Pancreas (tissue), 10 donors: Measurements from ENCODE around the gene UBC. TPM values are rescaled to one million over a fixed set of nuclear protein-coding genes. Genes with fewer than 3 reads are reported as not detected.
"Not testable (repeated sequence)": the region's sequence is repeated elsewhere in the genome, so short reads cannot be mapped to it uniquely, and the experiment has no call there.

Experiments
- ATAC-seq, 4 donors: fragments of 200-7000 bp; cut with Tn5 transposase; one replicate each; pipeline versions ENCODE4 v1.8.0 to v1.9.1; 2020; ENCODE audit warnings: mild to moderate bottlenecking in 4 of 4, moderate library complexity in 4 of 4
- DNase-seq, 6 donors: peaks; one replicate each; pipeline ENCODE4 v3.0.0-alpha.2; 2020
- FAIRE-seq: peaks from 2 replicates; lab custom pipeline; 2012; peaks lifted over from hg19 to GRCh38; lab: Jason Lieb, UNC
- H3K27ac ChIP-seq, 4 donors: fragments of 200-600 bp; sonication (generic); 1 replicate in 3 of 4; 2 replicates in 1 of 4; pipeline versions ENCODE4 v1.5.0 to v1.8.0; 2020
- H3K27me3 ChIP-seq, 4 donors: fragments of 200-600 bp; one replicate each; pipeline ENCODE4 v1.8.0; 2021
- H3K36me3 ChIP-seq, 3 donors: fragments of 200-600 bp; sonication (generic) in 1 of 3; one replicate each; pipeline versions ENCODE4 v1.5.0 to v1.8.0; 2020 to 2021
- H3K4me1 ChIP-seq, 3 donors: fragments of 200-600 bp; one replicate each; pipeline ENCODE4 v1.8.0; 2021
- H3K4me3 ChIP-seq, 4 donors: fragments of 200-600 bp; sonication (generic) in 2 of 4; one replicate each; pipeline versions ENCODE4 v1.5.0 to v1.8.0; 2020 to 2021
- H3K9me3 ChIP-seq, 4 donors: fragments of 200-600 bp; one replicate each; pipeline ENCODE4 v1.8.0; 2021
- WGBS, 2 donors: extraction: QIAGEN DNeasy Blood & Tissue Kit; methylation state at CpG; one replicate each; pipeline ENCODE4 v1.1.7; 2013; 5-methylcytosine and 5-hydroxymethylcytosine counted together
- intact Hi-C, 3 donors: fragments of 100-400 bp; cut with DNase I; formaldehyde crosslinking; loops; one replicate each; pipeline versions ENCODE4 v1.11.1 to v1.14.2; 2022
- polyA plus RNA-seq, 2 donors: library from polyadenylated mRNA; stranded (reverse); fragments of 200-250 nt; gene quantifications; one replicate each; pipeline ENCODE4 v1.2.3, GENCODE V29; 2013
- total RNA-seq, 6 donors: library from RNA; stranded (reverse); fragmentation: NEBNext Ultra II Directional in 4 of 6; extraction: Animal tissue kit (Norgen Biotek cat#: 25700) in 4 of 6; gene quantifications; one replicate each; pipeline versions ENCODE4 v1.2.1 to v1.2.4, GENCODE V29; 2021 to 2023
- TF ChIP-seq, protein P1 (sequence below), 4 donors: fragments of 200-600 bp; sonication (generic) in 3 of 4; IDR thresholded peaks; one replicate each; pipeline versions ENCODE4 v1.5.0 to v1.8.0; 2021; ENCODE audit warnings: antibody characterized with exemption in 4 of 4
- donor health status: healthy with polysubstance abuse.
- donor health status: DM: no; HTN: no; CAD: no; lungs with moderate emphysema.
- donor health status: DM: no; HTN: no; CAD: no.
- donor health status: control.
- donor health status: control.
- donor health status: Bipolar disorder and iron deficiency.
- donor health status: DM: yes; HTN: yes; CAD: no.
- donor health status: DM: no; HTN: no; CAD: no.
- donor health status: DM: no; HTN: no; CAD: no.
- donor health status: DM: yes; HTN: yes; CAD: no.

The UBC gene
- total and polyA plus RNA-seq, 8 donors = 353 to 605 (median 433) TPM

DNA sequence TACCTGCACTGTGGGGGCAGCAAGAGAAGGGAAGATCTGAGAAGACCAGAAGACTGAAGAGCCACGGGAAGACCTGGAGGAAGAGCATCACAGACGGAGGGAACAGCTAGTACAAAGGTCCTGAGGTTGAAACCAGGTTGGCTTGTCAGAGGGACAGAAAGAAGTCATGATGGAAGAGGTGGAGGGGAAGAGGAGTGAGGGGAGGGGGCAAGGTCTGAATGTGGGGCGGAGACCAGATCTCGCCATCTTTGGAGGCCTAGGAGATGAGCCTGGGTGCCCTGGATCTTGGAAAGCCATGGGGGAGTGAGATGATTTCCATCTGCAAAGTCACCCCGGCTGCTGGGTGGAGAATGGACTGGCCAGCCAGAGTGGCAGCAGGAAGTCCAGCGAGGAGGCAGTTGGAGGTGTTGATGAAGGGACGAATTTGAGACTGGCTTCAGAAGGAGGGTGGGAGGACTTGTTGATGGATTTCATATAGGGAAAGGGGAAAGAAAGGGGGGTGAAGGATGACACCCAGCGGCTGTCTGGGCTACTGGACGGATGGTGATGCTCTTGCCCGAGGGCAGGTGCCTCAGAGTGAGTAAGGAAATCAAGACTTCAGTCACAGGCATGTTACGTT, 14.6 kb upstream of the UBC start:
- Histone ChIP-seq H3K4me1 (peaks cover 0 to 5% (median 5%) of the 10 kb centered on the region in 3 donors), H3K9me3 (no peaks in the 10 kb centered on the region), H3K36me3 (no peaks in the 10 kb centered on the region), H3K4me3 (no peak overlapping the region), H3K27ac (peak overlapping the region in 2 of 4 donors; percentile 87 to 97), H3K27me3 (no peaks in the 10 kb centered on the region)
- ATAC-seq (no peak), DNase-seq (no peak), FAIRE-seq (no peak)
- 82 to 89% methylated on average over 11 of the region's 11 CpGs for WGBS, 2 donors
- TF ChIP-seq, protein P1, sequence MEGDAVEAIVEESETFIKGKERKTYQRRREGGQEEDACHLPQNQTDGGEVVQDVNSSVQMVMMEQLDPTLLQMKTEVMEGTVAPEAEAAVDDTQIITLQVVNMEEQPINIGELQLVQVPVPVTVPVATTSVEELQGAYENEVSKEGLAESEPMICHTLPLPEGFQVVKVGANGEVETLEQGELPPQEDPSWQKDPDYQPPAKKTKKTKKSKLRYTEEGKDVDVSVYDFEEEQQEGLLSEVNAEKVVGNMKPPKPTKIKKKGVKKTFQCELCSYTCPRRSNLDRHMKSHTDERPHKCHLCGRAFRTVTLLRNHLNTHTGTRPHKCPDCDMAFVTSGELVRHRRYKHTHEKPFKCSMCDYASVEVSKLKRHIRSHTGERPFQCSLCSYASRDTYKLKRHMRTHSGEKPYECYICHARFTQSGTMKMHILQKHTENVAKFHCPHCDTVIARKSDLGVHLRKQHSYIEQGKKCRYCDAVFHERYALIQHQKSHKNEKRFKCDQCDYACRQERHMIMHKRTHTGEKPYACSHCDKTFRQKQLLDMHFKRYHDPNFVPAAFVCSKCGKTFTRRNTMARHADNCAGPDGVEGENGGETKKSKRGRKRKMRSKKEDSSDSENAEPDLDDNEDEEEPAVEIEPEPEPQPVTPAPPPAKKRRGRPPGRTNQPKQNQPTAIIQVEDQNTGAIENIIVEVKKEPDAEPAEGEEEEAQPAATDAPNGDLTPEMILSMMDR (IDR thresholded peaks at IDR 0.05) = no peak
- intact Hi-C loops = no loop called here

DNA sequence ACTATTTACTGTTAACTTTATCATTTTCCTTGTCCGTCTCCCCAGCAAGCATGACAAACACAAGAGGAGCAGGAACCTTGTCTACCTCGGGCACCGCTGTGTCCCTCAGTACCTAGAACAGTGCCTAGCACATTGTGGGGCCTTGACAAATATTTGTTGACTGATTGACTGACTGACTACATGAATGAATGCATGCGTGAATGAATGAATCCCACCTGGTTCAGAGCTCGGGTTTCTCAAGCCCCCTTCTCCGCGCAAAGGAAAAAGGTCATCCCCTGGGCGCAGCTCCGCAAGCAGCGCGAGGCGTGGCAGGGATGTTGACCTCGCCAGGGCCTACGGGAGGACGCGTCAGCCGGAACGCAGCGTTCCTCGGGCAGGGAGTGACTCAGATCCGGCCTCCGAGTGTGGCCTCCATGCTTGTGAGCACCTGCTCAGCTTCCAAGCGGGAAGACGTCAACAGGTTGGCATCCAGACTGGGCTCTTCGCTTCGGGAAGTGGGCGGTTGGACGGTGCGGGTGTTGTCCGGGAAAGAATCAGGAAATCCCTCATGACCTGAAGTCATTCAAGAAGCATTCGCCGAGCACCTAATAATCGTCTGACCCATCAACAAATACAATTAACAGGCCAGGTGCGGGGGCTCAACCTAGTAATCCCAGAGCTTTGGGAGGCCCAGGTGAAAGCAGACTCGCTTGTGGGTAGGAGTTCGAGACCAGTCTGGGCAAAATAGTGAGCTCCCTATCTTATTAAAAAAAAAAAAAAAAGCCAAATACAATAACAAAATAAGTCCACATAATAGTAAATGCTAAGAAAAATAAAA, 13.9 kb upstream of the UBC start:
- WGBS, 2 donors = 33 to 41% methylated on average over 36 of the region's 36 CpGs
- H3K4me3 ChIP-seq = peak overlapping the region in 3 of 4 donors; percentile 21 to 49 (median 43)
- ATAC-seq (peak; percentile 42 to 62 (median 56)), FAIRE-seq (no peak), DNase-seq (peak; percentile 63 to 81 (median 76))
- H3K27me3 ChIP-seq = no peaks in the 10 kb centered on the region
- TF ChIP-seq, protein P1 (IDR thresholded peaks at IDR 0.05) = no peak
- H3K27ac ChIP-seq = peak overlapping the region; percentile 66 to 97 (median 77)
- peaks cover 0 to 5% (median 5%) of the 10 kb centered on the region in 3 donors for H3K4me1 ChIP-seq
- no peaks in the 10 kb centered on the region for H3K9me3 ChIP-seq
- H3K36me3 ChIP-seq = no peaks in the 10 kb centered on the region
- intact Hi-C loops = no loop called here

DNA sequence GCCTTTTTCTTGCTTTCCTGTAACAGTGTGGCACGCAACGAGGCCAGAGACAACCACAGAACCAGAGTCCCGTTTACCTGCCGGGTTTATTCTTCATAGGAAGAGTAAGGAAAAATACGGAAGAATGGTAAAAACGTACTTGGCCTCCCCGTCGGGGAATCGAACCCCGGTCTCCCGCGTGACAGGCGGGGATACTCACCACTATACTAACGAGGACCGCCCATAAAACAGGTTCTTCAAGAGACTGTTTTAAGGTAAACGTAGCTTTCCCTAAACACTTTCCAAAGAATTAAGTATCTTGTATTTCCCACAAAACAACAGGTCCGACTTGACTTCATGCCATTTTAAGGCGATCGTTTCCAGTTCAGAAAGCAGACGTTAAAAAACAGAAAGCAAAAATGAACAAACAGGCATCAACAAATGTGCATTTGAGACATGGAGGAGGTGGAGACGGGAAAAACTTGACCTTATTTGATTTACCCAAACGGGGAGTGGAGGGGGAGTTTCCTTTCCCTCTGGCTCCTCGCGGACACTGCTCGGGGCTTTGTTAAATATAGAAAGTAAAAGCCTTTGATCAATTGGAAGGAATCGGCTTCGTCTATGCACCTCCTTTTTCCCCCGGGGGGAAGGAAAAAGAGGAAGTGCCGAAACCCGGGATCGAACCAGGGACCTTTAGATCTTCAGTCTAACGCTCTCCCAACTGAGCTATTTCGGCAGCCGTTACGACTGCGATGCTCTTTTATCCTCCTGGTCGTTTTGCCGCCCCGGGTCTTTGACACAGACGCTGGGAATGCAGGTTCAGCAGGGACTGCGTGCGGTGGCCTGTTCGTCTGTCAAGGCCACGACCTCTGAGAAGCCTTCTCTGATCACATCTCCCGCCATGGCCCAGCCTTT, 13.0 kb upstream of the UBC start:
- peaks cover 0 to 5% (median 5%) of the 10 kb centered on the region in 3 donors for H3K4me1 ChIP-seq
- peak overlapping the region; percentile 66 to 97 (median 77) for H3K27ac ChIP-seq
- peak overlapping the region; percentile 16 to 49 (median 32) for H3K4me3 ChIP-seq
- no peaks in the 10 kb centered on the region for H3K9me3 ChIP-seq
- DNase-seq = peak; percentile 84 to 95 (median 94)
- intact Hi-C loops = no loop called here
- peak; percentile 84 to 95 (median 90) for ATAC-seq
- no peak for FAIRE-seq
- H3K36me3 ChIP-seq = no peaks in the 10 kb centered on the region
- TF ChIP-seq, protein P1 (IDR thresholded peaks at IDR 0.05) = no peak
- 0 to 1% methylated on average over 45 of the region's 45 CpGs for WGBS, 2 donors
- H3K27me3 ChIP-seq = no peaks in the 10 kb centered on the region

DNA sequence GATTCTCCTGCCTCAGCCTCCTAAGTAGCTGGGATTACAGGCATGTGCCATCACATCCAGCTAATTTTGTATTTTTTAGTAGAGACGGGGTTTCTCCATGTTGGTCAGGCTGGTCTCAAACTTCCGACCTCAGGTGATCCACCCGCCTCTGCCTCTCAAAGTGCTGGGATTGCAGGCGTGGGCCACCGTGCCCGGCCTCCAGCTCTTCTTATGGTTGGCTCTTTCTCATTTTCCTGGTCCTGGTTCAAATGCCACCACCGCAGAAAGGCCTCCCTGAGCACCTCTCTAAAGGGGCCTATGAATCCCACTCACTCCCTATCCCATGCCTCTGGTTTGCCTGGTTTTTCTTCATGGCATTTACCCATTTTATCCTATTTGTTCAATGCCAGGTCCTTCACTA, 11.3 kb upstream of the UBC start:
- H3K4me1 ChIP-seq, intact Hi-C loops, H3K4me3 ChIP-seq, ATAC-seq, H3K9me3 ChIP-seq, DNase-seq, H3K27ac ChIP-seq, H3K27me3 ChIP-seq, H3K36me3 ChIP-seq, FAIRE-seq: not testable (repeated sequence)
- 89 to 90% methylated on average over 7 of the region's 7 CpGs for WGBS, 2 donors

DNA sequence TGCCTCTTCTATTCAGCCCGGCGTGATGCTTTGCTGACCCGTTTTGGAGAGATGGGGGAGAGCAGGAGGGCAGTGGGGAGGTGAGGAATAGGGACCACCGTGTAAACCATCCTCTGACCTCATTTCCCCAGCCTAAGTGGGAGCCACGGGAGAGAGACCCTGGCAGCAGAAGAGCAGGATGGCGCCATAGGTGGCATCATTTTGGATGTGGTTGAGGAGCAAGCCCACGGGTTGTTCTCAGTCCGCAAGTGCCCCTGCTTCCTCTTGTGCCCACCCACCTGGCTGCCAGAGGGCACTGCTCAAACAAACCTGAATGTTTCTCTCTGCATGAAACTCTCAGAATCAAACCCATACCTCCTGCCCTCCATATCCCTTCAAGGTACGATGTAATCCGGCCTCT, 10.7 kb upstream of the UBC start:
- no peak for DNase-seq
- H3K36me3 ChIP-seq = no peaks in the 10 kb centered on the region
- intact Hi-C loops = no loop called here
- H3K4me1 ChIP-seq = peaks cover 5 to 6% (median 5%) of the 10 kb centered on the region in 3 donors
- no peaks in the 10 kb centered on the region for H3K9me3 ChIP-seq
- H3K4me3 ChIP-seq = no peak overlapping the region
- TF ChIP-seq, protein P1 (IDR thresholded peaks at IDR 0.05) = no peak
- 84 to 86% methylated on average over 10 of the region's 10 CpGs for WGBS, 2 donors
- no peak for ATAC-seq
- no peaks in the 10 kb centered on the region for H3K27me3 ChIP-seq
- no peak for FAIRE-seq
- no peak overlapping the region for H3K27ac ChIP-seq
